SK-N-SH (cell line): ENCODE measurements around the gene MKRN2OS. TPM values are rescaled to one million over a fixed set of nuclear protein-coding genes. Genes with fewer than 3 reads are reported as not detected.

Source experiments
- CTCF ChIA-PET: fragments of 300-600, 350-600 bp; formaldehyde crosslinking; extraction: SDS; loops from one replicate; lab custom pipeline; 2021; lab: Yijun Ruan, JAX
- POLR2A ChIA-PET: fragments of 350-600 bp; sonication (Branson Sonifier 250); formaldehyde crosslinking; extraction: SDS; loops from one replicate; lab custom pipeline; 2020; ENCODE audit warnings: antibody characterized with exemption, inconsistent platforms; lab: Yijun Ruan, JAX
- DNase-seq: peaks from one replicate; pipeline ENCODE4 v3.0.0; 2012
- H2AFZ ChIP-seq: fragments of 200-600 bp; sonication (generic); 2 replicates; pipeline ENCODE4 v1.8.1; 2016; ENCODE audit warnings: antibody characterized with exemption, mild to moderate bottlenecking, low read depth
- H3F3A ChIP-seq: fragments of 200-600 bp; sonication (generic); replicated peaks from 2 replicates; pipeline ENCODE3; 2016; ENCODE audit warnings: antibody characterized with exemption, mild to moderate bottlenecking; ENCODE audit not compliant: insufficient read depth
- H3K27ac ChIP-seq, 2 experiments: fragments of 200-500 bp in 1 of 2; fragments of 200-600 bp in 1 of 2; sonication (Bioruptor generic) in 1 of 2; sonication (generic), shearing (Covaris generic) in 1 of 2; 2 replicates each; pipeline versions ENCODE4 v1.5.1 to v1.6.1; 2014 to 2016; ENCODE audit warnings: low read depth in 2 of 2, inconsistent platforms in 1 of 2, low read length in 1 of 2, mild to moderate bottlenecking in 1 of 2, mixed read lengths in 1 of 2
- H3K27me3 ChIP-seq: fragments of 200-600 bp; sonication (generic), shearing (Covaris generic); 2 replicates; pipeline ENCODE4 v1.6.1; 2016; ENCODE audit warnings: mixed run types; ENCODE audit not compliant: insufficient read depth
- H3K36me3 ChIP-seq, 2 experiments: fragments of 200-500 bp in 1 of 2; fragments of 200-600 bp in 1 of 2; sonication (Bioruptor generic) in 1 of 2; sonication (generic) in 1 of 2; replicated peaks in 1 of 2; 2 replicates each; pipeline versions ENCODE3 to v1.5.1; 2014 to 2016; ENCODE audit warnings: low read length in 1 of 2, mild to moderate bottlenecking in 1 of 2; ENCODE audit not compliant: insufficient read depth in 2 of 2, control insufficient read depth in 1 of 2
- H3K4me1 ChIP-seq, 2 experiments: fragments of 200-500 bp in 1 of 2; fragments of 200-600 bp in 1 of 2; sonication (Bioruptor generic) in 1 of 2; sonication (generic), shearing (Covaris generic) in 1 of 2; 2 replicates each; pipeline versions ENCODE4 v1.5.1 to v1.6.1; 2014 to 2016; ENCODE audit warnings: low read depth in 1 of 2, low read length in 1 of 2, mixed run types in 1 of 2; ENCODE audit not compliant: insufficient read depth in 2 of 2, control insufficient read depth in 1 of 2
- H3K4me2 ChIP-seq: fragments of 200-600 bp; sonication (generic), shearing (Covaris generic); 2 replicates; pipeline ENCODE4 v1.6.1; 2017; ENCODE audit warnings: mixed run types
- H3K4me3 ChIP-seq, 2 experiments: fragments of 200-500 bp in 1 of 2; fragments of 200-600 bp in 1 of 2; sonication (Bioruptor generic) in 1 of 2; sonication (generic), shearing (Covaris generic) in 1 of 2; 2 replicates each; pipeline versions ENCODE4 v1.5.1 to v1.8.1; 2014 to 2016; ENCODE audit warnings: low read depth in 2 of 2, inconsistent platforms in 1 of 2, low read length in 1 of 2, mild to moderate bottlenecking in 1 of 2, mixed read lengths in 1 of 2, moderate library complexity in 1 of 2
- H3K79me2 ChIP-seq: fragments of 200-600 bp; sonication (generic); 2 replicates; pipeline ENCODE4 v1.8.1; 2017; ENCODE audit warnings: mild to moderate bottlenecking; ENCODE audit not compliant: insufficient read depth
- H3K9ac ChIP-seq: fragments of 200-600 bp; sonication (generic); 2 replicates; pipeline ENCODE4 v1.6.1; 2017; ENCODE audit warnings: mixed run types
- H3K9me2 ChIP-seq: fragments of 200-600 bp; sonication (generic); 2 replicates; pipeline ENCODE4 v1.6.1; 2017; ENCODE audit warnings: mixed run types
- H3K9me3 ChIP-seq: fragments of 200-600 bp; sonication (generic); 2 replicates; pipeline ENCODE4 v1.6.1; 2017; ENCODE audit warnings: mixed run types, mild to moderate bottlenecking, moderate library complexity
- H4K20me1 ChIP-seq: fragments of 200-600 bp; sonication (generic); 2 replicates; pipeline ENCODE4 v1.6.1; 2017; ENCODE audit warnings: mild to moderate bottlenecking, mixed run types; ENCODE audit not compliant: insufficient read depth
- CHD2 ChIP-seq: fragments of 150-350 bp; IDR thresholded peaks from 2 replicates; pipeline ENCODE4 v1.6.1; 2018; ENCODE audit warnings: low read length; ENCODE audit not compliant: partially characterized antibody
- CTCF ChIP-seq: fragments of 200-600 bp; sonication (generic); IDR thresholded peaks from 2 replicates; pipeline ENCODE4 v1.6.1; 2017; ENCODE audit warnings: antibody characterized with exemption, mild to moderate bottlenecking, moderate library complexity
- EP300 ChIP-seq, 2 experiments: IDR thresholded peaks; 2 replicates each; pipeline versions ENCODE4 v1.4.0 to v1.6.1; 2012; ENCODE audit warnings: borderline replicate concordance in 1 of 2, low read depth in 1 of 2, low read length in 1 of 2
- EZH2phosphoT487 ChIP-seq: fragments of 200-600 bp; sonication (generic); IDR thresholded peaks from 2 replicates; pipeline ENCODE4 v1.6.1; 2017; ENCODE audit warnings: low read depth, mixed run types, mild to moderate bottlenecking, antibody characterized with exemption, moderate library complexity, borderline replicate concordance
- FOXM1 ChIP-seq: IDR thresholded peaks from 2 replicates; pipeline ENCODE4 v1.4.0; 2012; ENCODE audit warnings: low read depth, mild to moderate bottlenecking
- IRF3 ChIP-seq: fragments of 150-350 bp; IDR thresholded peaks from 2 replicates; pipeline ENCODE4 v1.6.1; 2016; ENCODE audit warnings: mild to moderate bottlenecking, low read depth, low read length
- MEF2A ChIP-seq: IDR thresholded peaks from 2 replicates; pipeline ENCODE4 v1.4.0; 2012; ENCODE audit warnings: low read depth, borderline replicate concordance
- RCOR1 ChIP-seq: fragments of 150-350 bp; IDR thresholded peaks from 2 replicates; pipeline ENCODE4 v1.6.1; 2017; ENCODE audit warnings: antibody characterized with exemption, low read length
- RXRA ChIP-seq: IDR thresholded peaks from 2 replicates; pipeline ENCODE4 v1.4.0; 2012; ENCODE audit warnings: low read depth, mild to moderate bottlenecking, borderline replicate concordance
- SMC3 ChIP-seq: IDR thresholded peaks from 2 replicates; pipeline ENCODE4 v1.6.1; 2012; ENCODE audit warnings: low read depth, low read length, improper control_type of control experiment
- TAF1 ChIP-seq: IDR thresholded peaks from 2 replicates; pipeline ENCODE4 v1.6.1; 2012; ENCODE audit warnings: low read depth, mild to moderate bottlenecking, low read length, moderate library complexity, borderline replicate concordance
- YY1 ChIP-seq: IDR thresholded peaks from 2 replicates; pipeline ENCODE4 v1.4.0; 2012; ENCODE audit warnings: low read depth, mild to moderate bottlenecking
- WGBS: methylation state at CpG from one replicate; pipeline ENCODE4 v1.1.6; 2017; ENCODE audit warnings: low lambda C conversion rate; 5-methylcytosine and 5-hydroxymethylcytosine counted together
- polyA plus RNA-seq, 3 experiments: library from polyadenylated mRNA; depleted of rRNA; stranded (reverse); fragments of >200 nt; gene quantifications; 2 replicates each; pipeline ENCODE4 v1.2.3, GENCODE V29; 2012
- TF ChIP-seq, protein P1 (sequence below): IDR thresholded peaks from 2 replicates; pipeline ENCODE4 v1.6.1; 2012; ENCODE audit warnings: mild to moderate bottlenecking, low read depth, low read length, moderate library complexity
- TF ChIP-seq, protein P2 (sequence below): IDR thresholded peaks from 2 replicates; pipeline ENCODE4; 2012
- TF ChIP-seq, protein P3 (sequence below): IDR thresholded peaks from 2 replicates; pipeline ENCODE4 v1.4.0; 2012; ENCODE audit warnings: low read depth, borderline replicate concordance

MKRN2OS gene
- polyA plus RNA-seq, 1 of the 3 experiments (the other 2 are of a cell fraction) = not detected

DNA sequence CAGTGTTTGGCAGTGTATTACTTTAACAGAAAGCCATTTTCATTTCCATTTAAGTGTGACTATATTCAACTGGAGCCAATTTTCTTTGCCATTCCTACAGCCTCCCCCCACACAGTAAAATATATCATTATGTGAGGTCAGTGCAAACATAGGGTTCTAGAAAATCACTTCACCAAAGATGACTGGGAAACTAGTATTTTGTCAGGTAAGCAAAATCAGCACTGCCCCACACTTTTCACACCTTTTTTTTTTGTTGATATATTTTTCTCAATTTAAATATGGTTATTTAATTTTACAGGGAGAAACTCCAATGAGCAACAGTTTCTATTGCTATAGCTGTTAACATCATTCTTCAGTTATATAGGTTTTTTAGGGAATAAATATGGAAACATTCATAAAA lies 29.7 kb downstream of the MKRN2OS start:
- DNase-seq = no peak
- ChIA-PET POLR2A (no interaction called here), CTCF (no interaction called here)
- Histone ChIP-seq H3K36me3 (peaks cover under 1 to 12% of the 10 kb centered on the region in 2 experiments), H3K4me1 (peaks cover 0 to 22% of the 10 kb centered on the region in 2 experiments; a peak in 2 of 4 replicates), H4K20me1 (no peaks in the 10 kb centered on the region), H3K9me2 (no peaks in the 10 kb centered on the region), H3K9me3 (no peaks in the 10 kb centered on the region), H3K4me2 (no peak overlapping the region), H3K4me3 (no peak overlapping the region), H3K9ac (no peak overlapping the region), H2AFZ (no peak overlapping the region), H3K27me3 (no peaks in the 10 kb centered on the region), H3K27ac (no peak overlapping the region), H3F3A (no peaks in the 10 kb centered on the region), H3K79me2 (no peaks in the 10 kb centered on the region)
- TF ChIP-seq RXRA = no peak
- no peak for TF ChIP-seq SMC3
- no peak for TF ChIP-seq TAF1
- TF ChIP-seq, protein P1, sequence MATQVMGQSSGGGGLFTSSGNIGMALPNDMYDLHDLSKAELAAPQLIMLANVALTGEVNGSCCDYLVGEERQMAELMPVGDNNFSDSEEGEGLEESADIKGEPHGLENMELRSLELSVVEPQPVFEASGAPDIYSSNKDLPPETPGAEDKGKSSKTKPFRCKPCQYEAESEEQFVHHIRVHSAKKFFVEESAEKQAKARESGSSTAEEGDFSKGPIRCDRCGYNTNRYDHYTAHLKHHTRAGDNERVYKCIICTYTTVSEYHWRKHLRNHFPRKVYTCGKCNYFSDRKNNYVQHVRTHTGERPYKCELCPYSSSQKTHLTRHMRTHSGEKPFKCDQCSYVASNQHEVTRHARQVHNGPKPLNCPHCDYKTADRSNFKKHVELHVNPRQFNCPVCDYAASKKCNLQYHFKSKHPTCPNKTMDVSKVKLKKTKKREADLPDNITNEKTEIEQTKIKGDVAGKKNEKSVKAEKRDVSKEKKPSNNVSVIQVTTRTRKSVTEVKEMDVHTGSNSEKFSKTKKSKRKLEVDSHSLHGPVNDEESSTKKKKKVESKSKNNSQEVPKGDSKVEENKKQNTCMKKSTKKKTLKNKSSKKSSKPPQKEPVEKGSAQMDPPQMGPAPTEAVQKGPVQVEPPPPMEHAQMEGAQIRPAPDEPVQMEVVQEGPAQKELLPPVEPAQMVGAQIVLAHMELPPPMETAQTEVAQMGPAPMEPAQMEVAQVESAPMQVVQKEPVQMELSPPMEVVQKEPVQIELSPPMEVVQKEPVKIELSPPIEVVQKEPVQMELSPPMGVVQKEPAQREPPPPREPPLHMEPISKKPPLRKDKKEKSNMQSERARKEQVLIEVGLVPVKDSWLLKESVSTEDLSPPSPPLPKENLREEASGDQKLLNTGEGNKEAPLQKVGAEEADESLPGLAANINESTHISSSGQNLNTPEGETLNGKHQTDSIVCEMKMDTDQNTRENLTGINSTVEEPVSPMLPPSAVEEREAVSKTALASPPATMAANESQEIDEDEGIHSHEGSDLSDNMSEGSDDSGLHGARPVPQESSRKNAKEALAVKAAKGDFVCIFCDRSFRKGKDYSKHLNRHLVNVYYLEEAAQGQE = no peak

DNA sequence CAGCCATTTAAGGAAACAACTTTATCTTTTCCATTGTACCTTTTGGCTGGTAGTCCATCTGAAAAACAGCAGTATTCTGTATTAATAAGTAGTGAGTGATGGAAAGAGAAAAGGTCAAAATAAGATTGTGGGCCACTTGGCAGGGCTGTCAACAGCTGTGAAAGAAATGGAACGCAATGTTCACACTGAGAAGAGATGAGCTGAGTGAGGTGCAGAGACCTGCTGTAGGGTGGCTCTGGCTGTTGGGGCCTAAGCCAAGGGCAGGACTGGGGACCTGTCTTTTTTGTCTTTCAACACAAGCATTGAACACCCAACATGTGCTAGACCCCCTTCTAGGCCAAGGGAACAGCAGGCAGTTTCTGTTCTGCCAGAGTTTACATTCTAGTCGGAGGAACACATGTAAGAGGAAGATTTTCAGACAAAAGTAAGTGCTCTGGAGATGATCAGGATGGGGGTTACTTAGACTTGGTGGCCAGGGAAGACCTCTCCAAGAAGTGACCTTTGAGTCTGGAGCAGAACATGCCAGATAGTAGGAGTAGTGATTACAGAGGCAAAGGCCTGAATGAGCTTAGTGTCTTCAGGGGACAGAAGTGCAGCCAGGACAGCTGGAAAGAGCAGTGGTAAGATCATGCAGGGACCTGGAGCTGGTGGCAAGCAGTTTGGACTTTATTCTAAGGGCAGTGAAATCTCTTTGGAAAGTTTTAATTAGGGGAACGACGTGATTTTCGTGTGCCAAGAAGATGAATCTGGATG lies 31.4 kb downstream of the MKRN2OS start:
- WGBS = 95% methylated on average over 5 of the region's 5 CpGs
- Histone ChIP-seq H3F3A (peaks cover 4% of the 10 kb centered on the region), H3K36me3 (peaks cover 0 to 10% of the 10 kb centered on the region in 2 experiments), H3K9me3 (no peaks in the 10 kb centered on the region), H3K4me1 (peaks cover under 1 to 22% of the 10 kb centered on the region in 2 experiments; a peak in 3 of 4 replicates), H3K27ac (peak overlapping the region in 1 of 2 experiments; percentile 36; a peak in 1 of 4 replicates), H3K27me3 (no peaks in the 10 kb centered on the region), H4K20me1 (no peaks in the 10 kb centered on the region), H2AFZ (no peak overlapping the region), H3K9ac (no peak overlapping the region), H3K79me2 (no peaks in the 10 kb centered on the region), H3K4me3 (no peak overlapping the region), H3K9me2 (no peaks in the 10 kb centered on the region), H3K4me2 (no peak overlapping the region)
- POLR2A ChIA-PET = no interaction called here
- CTCF ChIA-PET = interaction anchor here (1.2 kb wide), 1 partner anchor 15 kb away, joined by 3 read pairs; no protein-coding TSS in a partner anchor
- no peak for DNase-seq
- TF ChIP-seq IRF3 (no peak), FOXM1 (no peak), CTCF (no peak), CHD2 (no peak), EZH2phosphoT487 (no peak), RCOR1 (no peak), EP300 (IDR thresholded peaks at IDR 0.05; ENCODE audit: borderline replicate concordance in 1 of 2, low read depth in 1 of 2, low read length in 1 of 2) (no peak), YY1 (no peak), MEF2A (no peak)
- TF ChIP-seq, protein P2, sequence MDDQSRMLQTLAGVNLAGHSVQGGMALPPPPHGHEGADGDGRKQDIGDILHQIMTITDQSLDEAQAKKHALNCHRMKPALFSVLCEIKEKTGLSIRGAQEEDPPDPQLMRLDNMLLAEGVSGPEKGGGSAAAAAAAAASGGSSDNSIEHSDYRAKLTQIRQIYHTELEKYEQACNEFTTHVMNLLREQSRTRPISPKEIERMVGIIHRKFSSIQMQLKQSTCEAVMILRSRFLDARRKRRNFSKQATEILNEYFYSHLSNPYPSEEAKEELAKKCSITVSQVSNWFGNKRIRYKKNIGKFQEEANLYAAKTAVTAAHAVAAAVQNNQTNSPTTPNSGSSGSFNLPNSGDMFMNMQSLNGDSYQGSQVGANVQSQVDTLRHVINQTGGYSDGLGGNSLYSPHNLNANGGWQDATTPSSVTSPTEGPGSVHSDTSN = no peak
- TF ChIP-seq, protein P3, sequence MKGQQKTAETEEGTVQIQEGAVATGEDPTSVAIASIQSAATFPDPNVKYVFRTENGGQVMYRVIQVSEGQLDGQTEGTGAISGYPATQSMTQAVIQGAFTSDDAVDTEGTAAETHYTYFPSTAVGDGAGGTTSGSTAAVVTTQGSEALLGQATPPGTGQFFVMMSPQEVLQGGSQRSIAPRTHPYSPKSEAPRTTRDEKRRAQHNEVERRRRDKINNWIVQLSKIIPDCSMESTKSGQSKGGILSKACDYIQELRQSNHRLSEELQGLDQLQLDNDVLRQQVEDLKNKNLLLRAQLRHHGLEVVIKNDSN = no peak
